GM19193 (cell line): ENCODE results near the gene PAQR4.

ENCODE experiments used
- POLR2A ChIP-seq: IDR thresholded peaks from 4 replicates; pipeline ENCODE4 v1.6.1; 2011; ENCODE audit not compliant: insufficient read depth, insufficient read length; ENCODE audit errors: extremely low read depth

PAQR4 gene

DNA sequence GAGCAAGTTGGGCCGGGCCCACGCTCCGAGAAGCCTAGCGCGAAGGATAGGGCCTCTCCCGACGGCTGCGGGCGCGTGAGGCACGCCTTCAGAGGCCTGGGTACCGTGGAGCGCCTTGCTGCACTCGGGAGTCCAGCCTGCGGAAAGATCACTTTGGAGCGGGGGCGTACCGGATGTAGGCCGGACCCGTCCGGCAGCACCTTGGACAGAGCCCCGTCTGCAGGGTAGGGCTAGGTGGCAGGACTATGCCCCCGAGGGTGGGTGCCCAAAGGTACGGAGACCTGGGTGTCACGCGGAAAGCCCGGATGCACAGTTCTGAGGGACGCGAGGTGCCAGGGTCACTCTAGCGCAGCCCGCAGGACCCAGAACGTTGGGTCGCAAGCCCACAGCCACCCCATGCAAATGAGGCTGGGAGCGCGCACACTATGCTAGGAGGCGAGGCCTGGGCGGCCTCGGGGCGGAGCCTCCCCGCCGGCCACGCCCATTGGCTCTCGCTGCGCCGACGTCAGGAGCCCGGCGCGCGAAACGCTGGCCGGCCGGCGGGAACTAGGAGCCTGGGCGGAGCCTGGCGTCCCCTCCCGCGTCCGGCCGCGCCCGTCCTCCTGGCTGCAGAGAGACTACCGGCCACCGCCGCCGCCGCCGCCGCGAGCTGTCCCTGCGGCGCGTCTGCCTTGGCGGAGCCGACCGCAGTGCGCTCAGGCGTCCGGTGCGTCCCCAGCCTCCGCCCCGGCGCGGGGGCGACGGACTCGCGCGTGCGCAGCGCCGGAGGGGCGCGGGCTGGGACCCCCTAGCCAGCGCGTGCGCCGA is at the start of gene PAQR4:
TSS of gene PAQR4 (plus strand) at position 611 of the 807 bp plus-strand sequence. CDS start 327 bp downstream, outside the sequence.
- peak; percentile 57 for TF ChIP-seq POLR2A

DNA sequence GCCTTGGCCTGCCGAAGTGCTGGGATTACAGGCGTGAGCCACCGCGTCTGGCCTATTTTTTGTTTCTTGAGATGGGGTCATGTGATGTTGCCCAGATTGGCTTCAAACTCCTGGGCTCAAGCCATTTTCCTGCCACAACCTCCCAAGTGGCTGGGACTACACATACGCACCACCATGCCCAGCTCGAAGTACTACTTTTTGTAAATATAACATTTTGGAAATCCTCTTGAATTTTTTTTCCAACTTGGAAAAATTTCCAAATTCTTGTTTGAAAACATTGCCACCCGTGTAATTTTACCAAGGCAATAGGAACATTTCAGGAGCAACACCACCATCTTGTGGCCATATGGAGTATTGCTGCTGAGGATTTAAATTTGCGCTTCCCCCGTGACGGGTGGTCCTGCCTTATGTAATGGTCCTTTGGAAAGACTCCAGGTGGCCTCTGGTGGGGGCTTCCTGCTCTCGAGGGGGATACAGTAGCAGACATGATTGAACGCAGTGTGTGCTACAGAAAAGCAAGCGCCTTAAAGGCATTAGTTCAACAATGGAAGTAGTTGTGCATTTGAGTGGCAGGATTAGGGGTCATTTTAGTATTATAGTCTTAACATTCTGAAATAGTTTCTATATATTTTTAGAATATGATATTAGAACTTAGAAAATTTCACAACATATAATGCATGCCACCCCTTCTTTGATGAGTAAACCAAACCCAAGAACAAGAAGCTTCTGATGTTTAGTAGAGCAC is 49.5 kb upstream of the PAQR4 start:
- TF ChIP-seq POLR2A: no peak

- TF ChIP-seq POLR2A: no peak
Observed at GRCh38 chr16:2923481-2923880, 45.7 kb upstream of the PAQR4 start.

DNA sequence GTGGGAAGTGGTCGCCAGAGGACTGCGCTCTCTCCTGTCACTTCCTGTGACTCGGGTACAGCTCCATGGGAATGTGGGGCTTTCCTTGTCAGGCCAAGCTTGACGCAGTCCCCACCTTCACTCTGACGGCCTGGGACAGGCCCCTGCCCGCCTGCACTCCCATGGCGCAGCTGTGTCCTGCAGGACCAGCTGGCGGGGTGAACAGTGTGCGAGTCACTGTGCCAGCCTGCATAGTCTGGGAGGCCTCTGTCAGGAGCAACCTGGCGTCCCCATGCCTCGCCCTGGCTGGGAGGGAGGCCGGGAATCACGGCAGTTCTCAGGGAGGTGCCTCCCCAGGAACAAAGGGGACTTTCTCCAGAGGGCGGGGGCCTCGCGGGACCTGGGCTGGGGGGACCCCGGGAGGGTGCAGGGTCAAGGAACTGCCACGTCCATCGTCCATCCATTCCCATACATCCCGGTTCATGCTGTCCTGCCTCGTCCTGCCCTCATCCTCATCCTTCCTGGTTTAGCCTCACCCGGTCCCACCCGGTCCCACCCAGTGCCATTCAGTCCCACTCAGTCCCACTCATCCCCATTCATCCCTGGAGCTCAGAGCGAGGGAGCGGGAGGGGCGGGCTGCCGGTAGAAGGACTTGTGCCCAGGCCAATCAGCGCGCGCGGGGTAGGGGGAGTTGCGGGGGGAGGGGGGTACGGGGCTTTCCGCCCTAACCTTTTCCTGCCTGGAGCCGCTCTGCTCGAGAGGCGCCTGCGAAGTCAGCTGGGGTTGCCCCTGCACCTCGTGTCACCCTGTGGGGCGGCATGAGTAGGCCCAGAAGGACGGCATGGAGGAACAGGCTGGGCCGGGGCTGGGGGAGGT is 44.0 kb upstream of the PAQR4 start:
- TF ChIP-seq POLR2A: no peak

DNA sequence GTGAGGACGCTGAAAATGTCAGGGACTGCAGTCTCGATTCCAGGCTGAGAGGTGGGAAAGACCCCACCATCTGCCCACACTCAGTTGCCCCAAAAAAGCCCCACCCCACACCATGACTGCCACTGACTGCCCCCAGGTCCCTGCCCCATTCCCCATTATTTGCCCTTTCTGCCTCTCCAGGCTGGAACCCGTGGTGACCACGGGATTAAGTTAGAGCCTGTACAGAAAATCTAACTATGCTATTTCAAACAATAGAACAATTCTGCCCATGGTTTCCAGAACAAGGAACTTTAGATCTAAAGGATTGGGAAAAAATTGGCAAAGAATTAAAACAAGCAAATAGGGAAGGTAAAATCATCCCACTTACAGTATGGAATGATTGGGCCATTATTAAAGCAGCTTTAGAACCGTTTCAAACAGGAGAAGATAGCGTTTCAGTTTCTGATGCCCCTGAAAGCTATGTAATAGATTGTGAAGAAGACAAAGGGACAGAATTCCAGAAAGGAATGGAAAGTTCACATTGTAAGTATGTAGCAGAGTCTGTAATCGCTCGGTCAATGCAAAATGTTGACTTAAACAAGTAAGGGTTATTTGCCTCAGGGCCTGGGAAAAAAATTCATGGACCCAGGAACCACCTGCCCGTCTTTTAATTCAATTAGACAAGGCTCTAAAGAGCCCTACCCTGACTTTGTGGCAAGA is 43.0 kb upstream of the PAQR4 start:
- no peak for TF ChIP-seq POLR2A

DNA sequence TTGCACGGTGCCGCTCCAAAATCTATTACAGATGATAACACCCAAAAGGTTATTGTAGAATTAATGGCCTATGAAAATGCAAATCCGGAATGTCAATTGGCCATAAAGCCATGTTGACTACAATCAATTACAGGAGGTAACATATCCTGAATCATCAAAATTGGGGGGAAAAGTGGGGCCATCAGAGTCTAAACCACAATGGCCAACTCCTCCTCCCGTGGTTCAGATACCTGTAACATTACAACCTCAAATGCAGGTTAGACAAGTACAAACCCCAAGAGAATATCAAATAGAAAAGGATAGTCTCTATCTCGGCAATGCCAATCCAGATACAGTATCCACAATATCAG is 42.5 kb upstream of the PAQR4 start:
- TF ChIP-seq POLR2A: no peak

- TF ChIP-seq POLR2A: no peak
Observed at GRCh38 chr16:2927010-2927646, 42.0 kb upstream of the PAQR4 start.

DNA sequence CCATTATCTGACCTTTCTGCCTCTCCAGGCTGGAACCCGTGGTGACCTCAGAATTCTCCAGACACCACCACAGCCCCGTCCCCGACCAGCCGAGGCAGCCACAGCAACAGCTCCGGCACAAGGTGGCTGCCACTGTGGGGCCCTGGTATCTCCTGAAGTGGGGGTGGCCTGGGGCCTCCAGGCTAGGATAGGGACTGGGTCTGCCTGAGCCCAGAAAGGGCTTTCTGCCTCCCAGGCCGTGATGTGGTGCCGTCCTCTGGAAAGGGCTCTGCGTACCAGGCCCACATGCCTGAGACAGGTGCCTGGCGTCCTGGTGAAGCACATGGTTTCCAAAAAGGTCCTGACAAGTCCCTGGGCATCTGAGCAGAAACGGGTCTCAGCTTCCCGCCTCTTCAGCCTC is 40.4 kb upstream of the PAQR4 start:
- TF ChIP-seq POLR2A: no peak

DNA sequence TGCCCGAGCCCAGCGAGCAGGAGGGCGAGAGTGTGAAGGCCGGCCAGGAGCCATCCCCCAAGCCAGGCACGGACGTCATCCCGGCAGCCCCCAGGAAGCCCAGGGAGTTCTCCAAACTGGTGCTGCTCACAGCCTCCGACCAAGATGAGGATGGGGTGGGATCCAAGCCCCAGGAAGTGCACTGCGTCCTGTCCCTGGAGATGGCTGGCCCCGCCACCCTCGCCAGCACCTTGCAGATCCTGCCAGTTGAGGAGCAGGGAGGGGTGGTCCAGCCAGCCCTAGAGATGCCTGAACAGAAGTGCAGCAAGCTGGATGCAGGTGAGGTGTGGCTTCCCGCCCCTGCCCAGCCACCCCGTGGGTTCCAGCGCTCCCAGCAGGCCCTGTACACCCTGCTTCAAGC is 39.5 kb upstream of the PAQR4 start:
- no peak for TF ChIP-seq POLR2A

DNA sequence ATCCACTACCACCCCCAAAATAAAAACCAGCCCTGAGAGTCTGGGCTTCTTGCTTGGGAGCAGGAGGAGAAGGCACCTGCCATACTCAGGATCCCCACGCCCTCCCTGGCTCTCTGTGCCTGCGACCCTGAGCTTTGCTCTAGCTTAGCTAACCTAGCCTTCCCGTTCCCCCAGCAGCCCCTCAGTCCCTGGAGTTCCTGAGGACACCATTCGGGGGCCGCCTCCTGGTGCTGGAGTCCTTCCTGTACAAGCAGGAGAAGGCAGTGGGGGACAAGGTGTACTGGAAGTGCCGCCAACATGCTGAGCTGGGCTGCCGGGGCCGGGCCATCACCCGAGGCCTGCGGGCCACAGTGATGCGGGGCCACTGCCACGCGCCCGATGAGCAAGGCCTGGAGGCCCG is 38.9 kb upstream of the PAQR4 start:
- TF ChIP-seq POLR2A: no peak

- TF ChIP-seq POLR2A: no peak
Observed at GRCh38 chr16:2933136-2933535, 36.0 kb upstream of the PAQR4 start.

DNA sequence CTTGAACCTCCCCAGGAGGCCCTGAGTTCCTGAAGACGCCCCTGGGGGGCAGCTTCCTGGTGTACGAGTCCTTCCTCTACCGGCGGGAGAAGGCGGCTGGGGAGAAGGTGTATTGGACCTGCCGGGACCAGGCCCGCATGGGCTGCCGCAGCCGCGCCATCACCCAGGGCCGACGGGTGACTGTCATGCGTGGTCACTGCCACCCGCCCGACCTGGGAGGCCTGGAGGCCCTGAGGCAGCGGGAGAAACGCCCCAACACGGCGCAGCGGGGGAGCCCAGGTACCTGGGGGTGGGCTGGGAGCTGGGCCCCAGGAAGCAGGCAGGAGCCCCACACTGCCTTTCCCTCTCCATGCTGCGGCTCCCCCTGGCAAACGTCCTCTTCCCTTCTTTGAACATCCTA is 35.4 kb upstream of the PAQR4 start:
- TF ChIP-seq POLR2A: no peak

GRCh38 chr16:2934450-2934849 is 34.7 kb upstream of the PAQR4 start:
- TF ChIP-seq POLR2A: no peak

GRCh38 chr16:2936436-2937011 is 32.6 kb upstream of the PAQR4 start:
- TF ChIP-seq POLR2A: no peak

DNA sequence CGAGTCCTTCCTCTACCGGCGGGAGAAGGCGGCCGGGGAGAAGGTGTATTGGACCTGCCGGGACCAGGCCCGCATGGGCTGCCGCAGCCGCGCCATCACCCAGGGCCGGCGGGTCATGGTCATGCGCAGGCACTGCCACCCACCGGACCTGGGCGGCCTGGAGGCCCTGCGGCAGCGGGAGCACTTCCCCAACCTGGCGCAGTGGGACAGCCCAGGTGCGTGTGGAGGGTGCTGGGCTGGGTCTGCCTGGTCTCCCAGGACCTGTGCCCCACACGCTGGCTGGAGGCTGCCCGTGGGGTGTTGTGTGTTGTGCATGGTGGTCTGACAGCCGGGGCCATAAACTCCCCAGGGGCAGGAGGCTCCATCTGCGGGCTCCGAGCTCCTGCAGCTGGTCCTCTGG is 32.0 kb upstream of the PAQR4 start:
- TF ChIP-seq POLR2A: no peak

DNA sequence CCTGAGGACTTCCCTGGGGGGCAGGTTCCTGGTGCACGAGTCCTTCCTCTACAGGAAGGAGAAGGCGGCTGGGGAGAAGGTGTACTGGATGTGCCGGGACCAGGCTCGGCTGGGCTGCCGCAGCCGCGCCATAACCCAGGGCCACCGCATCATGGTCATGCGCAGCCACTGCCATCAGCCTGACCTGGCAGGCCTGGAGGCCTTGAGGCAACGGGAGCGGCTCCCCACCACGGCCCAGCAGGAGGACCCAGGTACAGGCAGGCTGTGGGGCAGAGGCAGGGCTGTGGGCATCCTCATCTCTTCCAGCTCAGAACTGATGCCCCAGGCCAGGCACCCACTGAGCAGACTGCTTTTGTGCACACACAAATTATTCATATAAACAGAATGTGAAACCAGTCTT is 30.9 kb upstream of the PAQR4 start:
- TF ChIP-seq POLR2A: no peak
